Epithelial cell of esophagus (primary cell): ENCODE measurements around the gene PCBD1.
A peak's percentile ranks its signal among the peaks of the same experiment; 100 is the strongest.

Experiments used
- DNase-seq: peaks from one replicate; pipeline ENCODE4 v3.0.0; 2010; ENCODE audit warnings: low read depth
- H3K4me3 ChIP-seq: 2 replicates; pipeline ENCODE4 v1.5.1; 2011; ENCODE audit warnings: mild to moderate bottlenecking, low read length, control low read depth
- CTCF ChIP-seq: IDR thresholded peaks from 2 replicates; pipeline ENCODE4 v1.5.1; 2011; ENCODE audit warnings: low read depth, mild to moderate bottlenecking, low read length, control low read depth, inconsistent platforms; ENCODE audit not compliant: insufficient read depth; ENCODE audit errors: missing control alignments

PCBD1 gene

GRCh38 chr10:70891627-70892026, 3.3 kb upstream of the PCBD1 start:
- no peak for TF ChIP-seq CTCF
- DNase-seq, result no peak
- no peak overlapping the region for H3K4me3 ChIP-seq

GRCh38 chr10:70890917-70891431, 2.6 kb upstream of the PCBD1 start:
- H3K4me3 ChIP-seq, result no peak overlapping the region
- no peak for DNase-seq
- no peak for TF ChIP-seq CTCF

GRCh38 chr10:70889291-70889690, 926 bp upstream of the PCBD1 start:
- no peak for DNase-seq

GRCh38 chr10:70886921-70887665, 1.3 kb downstream of the PCBD1 start:
- H3K4me3 ChIP-seq, result peak overlapping the region; percentile 76
- DNase-seq, result no peak
- TF ChIP-seq CTCF, result no peak

More at GRCh38 chr10:70889291-70889690, 926 bp upstream of the PCBD1 start:
- H3K4me3 ChIP-seq, result no peak overlapping the region
- TF ChIP-seq CTCF, result no peak

GRCh38 chr10:70885931-70886903, 2.1 kb downstream of the PCBD1 start:
- no peak for DNase-seq

GRCh38 chr10:70885481-70885880, 2.9 kb downstream of the PCBD1 start:
- DNase-seq, result no peak
- no peak for TF ChIP-seq CTCF
- H3K4me3 ChIP-seq, result no peak overlapping the region

More at GRCh38 chr10:70885931-70886903, 2.1 kb downstream of the PCBD1 start:
- H3K4me3 ChIP-seq, result no peak overlapping the region
- TF ChIP-seq CTCF, result no peak
